Neural crest cell (in vitro differentiated cells): ENCODE measurements around the gene ACACB. TPM values are rescaled to one million over a fixed set of nuclear protein-coding genes. Genes with fewer than 3 reads are reported as not detected.

Source experiments
- DNase-seq: peaks from one replicate; pipeline ENCODE4 v3.0.0; 2021; ENCODE audit warnings: low read depth, mixed read lengths, low spot score
- H3K27ac Mint-ChIP-seq: one replicate; pipeline ENCODE4 v1.8.0; 2021; ENCODE audit warnings: mild to moderate bottlenecking, mixed read lengths; ENCODE audit not compliant: unreplicated experiment
- H3K27me3 Mint-ChIP-seq: 2 replicates; pipeline ENCODE4 v1.8.0; 2021; ENCODE audit warnings: low read depth, mild to moderate bottlenecking, mixed read lengths
- H3K36me3 Mint-ChIP-seq: 2 replicates; pipeline ENCODE4 v1.8.0; 2021; ENCODE audit warnings: low read depth, mild to moderate bottlenecking, mixed read lengths
- H3K4me1 Mint-ChIP-seq: 2 replicates; pipeline ENCODE4 v1.8.0; 2021; ENCODE audit warnings: mixed read lengths
- H3K4me3 Mint-ChIP-seq: one replicate; pipeline ENCODE4 v1.8.0; 2021; ENCODE audit warnings: mild to moderate bottlenecking, mixed read lengths
- H3K9me3 Mint-ChIP-seq: 2 replicates; pipeline ENCODE4 v1.8.0; 2021; ENCODE audit warnings: mixed read lengths
- total RNA-seq: library from RNA; stranded (reverse); gene quantifications from 2 replicates; pipeline ENCODE4 v1.2.1, GENCODE V29; 2021
- TF ChIP-seq, protein P1 (sequence below): fragments of 200-600 bp; sonication (generic); conservative IDR thresholded peaks from 2 replicates; pipeline ENCODE4 v1.5.0; 2021; ENCODE audit warnings: antibody characterized with exemption, mild to moderate bottlenecking

ACACB gene
- total RNA-seq, 1 donor from 2014 or later, result 15.9 TPM

DNA sequence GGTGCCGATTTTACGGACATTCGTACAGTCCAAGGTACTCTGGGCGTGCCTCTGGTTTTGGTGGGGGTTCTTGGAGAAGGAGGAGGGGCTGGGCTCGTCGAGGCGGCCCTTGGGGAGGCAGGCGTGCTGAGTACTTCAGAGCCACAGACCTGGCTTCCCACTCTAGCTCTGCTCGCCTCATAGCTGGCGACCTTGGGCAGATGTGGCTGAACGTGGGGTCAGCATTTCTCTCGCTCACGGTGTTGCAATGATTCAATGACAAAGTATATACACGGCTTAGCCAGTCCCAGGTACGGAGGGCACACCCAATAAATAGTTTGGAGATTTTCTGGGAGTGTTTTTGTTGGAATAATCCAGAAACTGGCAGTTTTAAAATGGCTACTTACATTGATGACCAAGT lies 117.6 kb downstream of the ACACB start:
- no peaks in the 10 kb centered on the region for H3K9me3 Mint-ChIP-seq
- TF ChIP-seq, protein P1, sequence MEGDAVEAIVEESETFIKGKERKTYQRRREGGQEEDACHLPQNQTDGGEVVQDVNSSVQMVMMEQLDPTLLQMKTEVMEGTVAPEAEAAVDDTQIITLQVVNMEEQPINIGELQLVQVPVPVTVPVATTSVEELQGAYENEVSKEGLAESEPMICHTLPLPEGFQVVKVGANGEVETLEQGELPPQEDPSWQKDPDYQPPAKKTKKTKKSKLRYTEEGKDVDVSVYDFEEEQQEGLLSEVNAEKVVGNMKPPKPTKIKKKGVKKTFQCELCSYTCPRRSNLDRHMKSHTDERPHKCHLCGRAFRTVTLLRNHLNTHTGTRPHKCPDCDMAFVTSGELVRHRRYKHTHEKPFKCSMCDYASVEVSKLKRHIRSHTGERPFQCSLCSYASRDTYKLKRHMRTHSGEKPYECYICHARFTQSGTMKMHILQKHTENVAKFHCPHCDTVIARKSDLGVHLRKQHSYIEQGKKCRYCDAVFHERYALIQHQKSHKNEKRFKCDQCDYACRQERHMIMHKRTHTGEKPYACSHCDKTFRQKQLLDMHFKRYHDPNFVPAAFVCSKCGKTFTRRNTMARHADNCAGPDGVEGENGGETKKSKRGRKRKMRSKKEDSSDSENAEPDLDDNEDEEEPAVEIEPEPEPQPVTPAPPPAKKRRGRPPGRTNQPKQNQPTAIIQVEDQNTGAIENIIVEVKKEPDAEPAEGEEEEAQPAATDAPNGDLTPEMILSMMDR, result no peak
- no peaks in the 10 kb centered on the region for H3K4me1 Mint-ChIP-seq
- H3K27ac Mint-ChIP-seq, result no peak overlapping the region
- no peaks in the 10 kb centered on the region for H3K27me3 Mint-ChIP-seq
- no peak for DNase-seq
- no peak overlapping the region for H3K4me3 Mint-ChIP-seq
- H3K36me3 Mint-ChIP-seq, result no peaks in the 10 kb centered on the region

GRCh38 chr12:109236257-109236656 lies 119.9 kb downstream of the ACACB start:
- Mint-ChIP-seq H3K4me1 (no peaks in the 10 kb centered on the region), H3K9me3 (no peaks in the 10 kb centered on the region), H3K4me3 (no peak overlapping the region), H3K27ac (no peak overlapping the region), H3K27me3 (no peaks in the 10 kb centered on the region), H3K36me3 (no peaks in the 10 kb centered on the region)
- no peak for DNase-seq
- TF ChIP-seq, protein P1, result no peak

DNA sequence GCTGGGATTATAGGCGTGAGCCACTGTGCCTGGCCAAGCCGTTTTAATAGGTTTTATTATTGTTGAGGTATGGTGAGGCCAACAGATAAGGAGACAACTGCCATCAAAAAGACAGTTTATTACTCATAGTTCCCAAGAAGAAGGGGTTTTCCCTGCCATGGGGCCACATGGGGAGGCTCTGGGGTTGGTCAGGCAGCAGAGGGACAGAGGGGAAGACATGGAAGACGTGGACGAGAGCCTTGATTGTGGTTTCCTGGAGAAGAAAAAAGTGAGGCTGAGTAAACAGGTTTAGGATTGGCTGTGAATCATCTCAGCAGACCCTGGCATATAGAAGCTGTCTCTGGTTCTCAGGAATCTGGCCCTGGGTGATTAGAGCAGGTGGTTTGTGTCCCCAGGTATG lies 122.8 kb downstream of the ACACB start:
- Mint-ChIP-seq H3K4me3 (no peak overlapping the region), H3K9me3 (no peaks in the 10 kb centered on the region), H3K27ac (no peak overlapping the region), H3K4me1 (no peaks in the 10 kb centered on the region), H3K27me3 (no peaks in the 10 kb centered on the region), H3K36me3 (no peaks in the 10 kb centered on the region)
- TF ChIP-seq, protein P1, result no peak
- no peak for DNase-seq

DNA sequence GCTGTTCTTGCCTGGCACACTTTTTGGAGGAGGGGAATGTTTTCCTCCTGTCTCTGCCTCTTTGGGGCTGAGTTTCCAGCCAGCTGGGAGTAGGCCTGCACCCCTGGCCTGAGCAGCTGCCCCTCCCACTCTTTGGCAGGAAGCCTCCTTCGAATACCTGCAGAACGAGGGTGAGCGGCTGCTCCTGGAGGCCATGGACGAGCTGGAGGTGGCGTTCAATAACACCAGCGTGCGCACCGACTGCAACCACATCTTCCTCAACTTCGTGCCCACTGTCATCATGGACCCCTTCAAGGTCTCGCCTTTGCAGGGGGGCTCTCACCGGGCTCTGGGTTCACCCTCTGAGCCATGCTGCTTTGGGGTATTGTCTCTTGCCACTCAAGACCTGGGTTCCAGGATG lies 123.3 kb downstream of the ACACB start:
- no peak overlapping the region for H3K4me3 Mint-ChIP-seq
- no peaks in the 10 kb centered on the region for H3K27me3 Mint-ChIP-seq
- no peaks in the 10 kb centered on the region for H3K36me3 Mint-ChIP-seq
- no peak overlapping the region for H3K27ac Mint-ChIP-seq
- no peak for DNase-seq
- no peaks in the 10 kb centered on the region for H3K9me3 Mint-ChIP-seq
- H3K4me1 Mint-ChIP-seq, result no peaks in the 10 kb centered on the region
- TF ChIP-seq, protein P1, result no peak

- TF ChIP-seq, protein P1, result no peak
- Mint-ChIP-seq H3K4me1 (no peaks in the 10 kb centered on the region), H3K4me3 (no peak overlapping the region), H3K27ac (no peak overlapping the region), H3K27me3 (no peaks in the 10 kb centered on the region), H3K9me3 (no peaks in the 10 kb centered on the region), H3K36me3 (no peaks in the 10 kb centered on the region)
- no peak for DNase-seq
These were observed 124.0 kb downstream of the ACACB start for GRCh38 chr12:109240365-109240764.

DNA sequence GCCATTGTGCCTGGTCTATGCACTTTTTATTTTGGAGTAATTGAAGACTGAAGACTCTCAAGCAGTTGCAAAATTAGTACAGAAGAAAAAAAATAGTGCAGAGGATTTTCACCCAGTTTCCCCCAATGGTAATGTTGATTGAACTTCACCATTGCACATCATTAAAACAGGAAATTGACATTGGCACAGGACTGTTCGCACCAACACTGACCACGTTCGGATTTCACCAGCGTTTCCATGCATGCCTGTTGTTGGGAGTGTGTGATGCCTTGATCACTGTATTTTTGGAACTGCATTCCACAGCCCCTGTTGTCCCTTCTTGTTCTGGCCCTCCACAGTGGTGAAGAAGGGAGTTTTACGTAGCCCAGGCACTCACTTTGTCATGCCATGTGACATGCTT lies 125.5 kb downstream of the ACACB start:
- Mint-ChIP-seq H3K36me3 (no peaks in the 10 kb centered on the region), H3K27me3 (no peaks in the 10 kb centered on the region), H3K4me1 (no peaks in the 10 kb centered on the region), H3K9me3 (no peaks in the 10 kb centered on the region), H3K4me3 (no peak overlapping the region), H3K27ac (no peak overlapping the region)
- no peak for DNase-seq
- TF ChIP-seq, protein P1, result no peak
